NCI-H524 (cell line): ENCODE data around the gene UNK.
A peak's percentile ranks its signal among the peaks of the same experiment; 100 is the strongest.

Experiments
- DNase-seq, 2 experiments: peaks; one replicate each; lab custom pipeline; 2025; lab: John Stamatoyannopoulos, UW

The UNK gene

GRCh38 chr17:75784473-75785015, at the start of gene UNK:
TSS of gene UNK (plus strand) at chr17:75784806. CDS start at chr17:75784881, 75 bp downstream.
- DNase-seq: peak; percentile 100

- DNase-seq: no peak
These were observed 48.3 kb upstream of the UNK start for GRCh38 chr17:75736173-75736835.

GRCh38 chr17:75737133-75737962, 47.3 kb upstream of the UNK start:
- no peak for DNase-seq

GRCh38 chr17:75738218-75738802, 46.3 kb upstream of the UNK start:
- no peak for DNase-seq

- DNase-seq: no peak
These were observed 45.4 kb upstream of the UNK start for GRCh38 chr17:75739174-75739573.

GRCh38 chr17:75739801-75740200, 44.8 kb upstream of the UNK start:
- DNase-seq: no peak

GRCh38 chr17:75740215-75740614, 44.4 kb upstream of the UNK start:
- no peak for DNase-seq

GRCh38 chr17:75740631-75741077, 44.0 kb upstream of the UNK start:
- DNase-seq: no peak

- DNase-seq: no peak
These were observed 42.3 kb upstream of the UNK start for GRCh38 chr17:75742337-75742736.

- DNase-seq: no peak
These were observed 40.9 kb upstream of the UNK start for GRCh38 chr17:75743625-75744206.

GRCh38 chr17:75748706-75749105, 35.9 kb upstream of the UNK start:
- DNase-seq: no peak

GRCh38 chr17:75749545-75750389, 34.8 kb upstream of the UNK start:
- peak; percentile 71 to 91 for DNase-seq

- DNase-seq: no peak
These were observed 33.8 kb upstream of the UNK start for GRCh38 chr17:75750661-75751423.

GRCh38 chr17:75751676-75752404, 32.8 kb upstream of the UNK start:
- peak in 1 of 2 experiments; percentile 69 for DNase-seq

- no peak for DNase-seq
These were observed 32.2 kb upstream of the UNK start for GRCh38 chr17:75752405-75752709.

GRCh38 chr17:75752802-75753513, 31.6 kb upstream of the UNK start:
- DNase-seq: no peak

GRCh38 chr17:75753514-75754377, 30.9 kb upstream of the UNK start:
- peak in 1 of 2 experiments; percentile 51 for DNase-seq
